ENCODE data around the gene RPN2. TPM values are rescaled to one million over a fixed set of nuclear protein-coding genes. Genes with fewer than 3 reads are reported as not detected.

Gene RPN2
- total and polyA plus RNA-seq, 2 of the 13 experiments (the other 11 are each of a cell fraction or from before 2014, with no cell fraction given) = 587 to 1,818 TPM

DNA sequence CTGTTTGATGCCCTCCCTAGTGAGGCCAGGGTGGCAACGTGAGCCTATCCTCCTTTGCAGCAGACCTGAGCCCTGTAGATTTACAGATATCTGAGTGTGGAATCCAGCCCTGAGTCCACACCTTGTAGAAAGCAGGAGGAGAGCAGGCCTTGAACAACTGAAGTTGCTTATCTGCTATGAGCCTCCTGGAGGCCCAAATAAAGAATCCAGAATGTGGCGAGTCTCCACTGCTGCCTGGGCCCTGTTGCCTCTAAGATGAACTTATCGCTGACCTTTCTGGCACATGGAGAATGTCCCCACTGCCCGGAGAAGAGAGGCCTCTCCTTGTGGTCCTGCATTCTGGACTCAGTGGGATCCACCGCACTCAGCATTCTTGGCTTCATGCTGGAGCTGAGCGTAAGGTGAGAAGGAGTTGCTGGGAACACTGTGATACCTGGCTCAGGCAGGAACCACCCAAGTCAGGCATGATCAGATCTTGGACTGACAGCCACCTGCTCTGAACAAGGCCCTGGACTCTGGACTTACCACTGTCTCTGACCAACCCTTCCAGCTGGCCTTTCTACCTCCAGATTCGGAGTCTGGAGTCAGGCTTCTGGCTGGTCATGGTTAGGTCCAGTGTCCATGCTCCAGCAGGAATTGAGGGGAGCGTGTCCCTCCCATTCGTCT lies 104.5 kb downstream of the RPN2 start (continued):
- TF ChIP-seq, protein P1, sequence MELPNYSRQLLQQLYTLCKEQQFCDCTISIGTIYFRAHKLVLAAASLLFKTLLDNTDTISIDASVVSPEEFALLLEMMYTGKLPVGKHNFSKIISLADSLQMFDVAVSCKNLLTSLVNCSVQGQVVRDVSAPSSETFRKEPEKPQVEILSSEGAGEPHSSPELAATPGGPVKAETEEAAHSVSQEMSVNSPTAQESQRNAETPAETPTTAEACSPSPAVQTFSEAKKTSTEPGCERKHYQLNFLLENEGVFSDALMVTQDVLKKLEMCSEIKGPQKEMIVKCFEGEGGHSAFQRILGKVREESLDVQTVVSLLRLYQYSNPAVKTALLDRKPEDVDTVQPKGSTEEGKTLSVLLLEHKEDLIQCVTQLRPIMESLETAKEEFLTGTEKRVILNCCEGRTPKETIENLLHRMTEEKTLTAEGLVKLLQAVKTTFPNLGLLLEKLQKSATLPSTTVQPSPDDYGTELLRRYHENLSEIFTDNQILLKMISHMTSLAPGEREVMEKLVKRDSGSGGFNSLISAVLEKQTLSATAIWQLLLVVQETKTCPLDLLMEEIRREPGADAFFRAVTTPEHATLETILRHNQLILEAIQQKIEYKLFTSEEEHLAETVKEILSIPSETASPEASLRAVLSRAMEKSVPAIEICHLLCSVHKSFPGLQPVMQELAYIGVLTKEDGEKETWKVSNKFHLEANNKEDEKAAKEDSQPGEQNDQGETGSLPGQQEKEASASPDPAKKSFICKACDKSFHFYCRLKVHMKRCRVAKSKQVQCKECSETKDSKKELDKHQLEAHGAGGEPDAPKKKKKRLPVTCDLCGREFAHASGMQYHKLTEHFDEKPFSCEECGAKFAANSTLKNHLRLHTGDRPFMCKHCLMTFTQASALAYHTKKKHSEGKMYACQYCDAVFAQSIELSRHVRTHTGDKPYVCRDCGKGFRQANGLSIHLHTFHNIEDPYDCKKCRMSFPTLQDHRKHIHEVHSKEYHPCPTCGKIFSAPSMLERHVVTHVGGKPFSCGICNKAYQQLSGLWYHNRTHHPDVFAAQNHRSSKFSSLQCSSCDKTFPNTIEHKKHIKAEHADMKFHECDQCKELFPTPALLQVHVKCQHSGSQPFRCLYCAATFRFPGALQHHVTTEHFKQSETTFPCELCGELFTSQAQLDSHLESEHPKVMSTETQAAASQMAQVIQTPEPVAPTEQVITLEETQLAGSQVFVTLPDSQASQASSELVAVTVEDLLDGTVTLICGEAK (IDR thresholded peaks at IDR 0.05) = no peak
- TF ChIP-seq, protein P1 (CRISPR knock-in tag; IDR thresholded peaks at IDR 0.05) = peak; percentile 54; the same call in 1 of the 2 replicates
- TF ChIP-seq ARNTL (CRISPR knock-in tag; IDR thresholded peaks at IDR 0.05) = no peak
- TF ChIP-seq SRSF9 (IDR thresholded peaks at IDR 0.05; ENCODE audit: borderline replicate concordance, insufficient read depth, low read depth, low read length, poor library complexity, severe bottlenecking) = no peak
- TF ChIP-seq, protein P2, sequence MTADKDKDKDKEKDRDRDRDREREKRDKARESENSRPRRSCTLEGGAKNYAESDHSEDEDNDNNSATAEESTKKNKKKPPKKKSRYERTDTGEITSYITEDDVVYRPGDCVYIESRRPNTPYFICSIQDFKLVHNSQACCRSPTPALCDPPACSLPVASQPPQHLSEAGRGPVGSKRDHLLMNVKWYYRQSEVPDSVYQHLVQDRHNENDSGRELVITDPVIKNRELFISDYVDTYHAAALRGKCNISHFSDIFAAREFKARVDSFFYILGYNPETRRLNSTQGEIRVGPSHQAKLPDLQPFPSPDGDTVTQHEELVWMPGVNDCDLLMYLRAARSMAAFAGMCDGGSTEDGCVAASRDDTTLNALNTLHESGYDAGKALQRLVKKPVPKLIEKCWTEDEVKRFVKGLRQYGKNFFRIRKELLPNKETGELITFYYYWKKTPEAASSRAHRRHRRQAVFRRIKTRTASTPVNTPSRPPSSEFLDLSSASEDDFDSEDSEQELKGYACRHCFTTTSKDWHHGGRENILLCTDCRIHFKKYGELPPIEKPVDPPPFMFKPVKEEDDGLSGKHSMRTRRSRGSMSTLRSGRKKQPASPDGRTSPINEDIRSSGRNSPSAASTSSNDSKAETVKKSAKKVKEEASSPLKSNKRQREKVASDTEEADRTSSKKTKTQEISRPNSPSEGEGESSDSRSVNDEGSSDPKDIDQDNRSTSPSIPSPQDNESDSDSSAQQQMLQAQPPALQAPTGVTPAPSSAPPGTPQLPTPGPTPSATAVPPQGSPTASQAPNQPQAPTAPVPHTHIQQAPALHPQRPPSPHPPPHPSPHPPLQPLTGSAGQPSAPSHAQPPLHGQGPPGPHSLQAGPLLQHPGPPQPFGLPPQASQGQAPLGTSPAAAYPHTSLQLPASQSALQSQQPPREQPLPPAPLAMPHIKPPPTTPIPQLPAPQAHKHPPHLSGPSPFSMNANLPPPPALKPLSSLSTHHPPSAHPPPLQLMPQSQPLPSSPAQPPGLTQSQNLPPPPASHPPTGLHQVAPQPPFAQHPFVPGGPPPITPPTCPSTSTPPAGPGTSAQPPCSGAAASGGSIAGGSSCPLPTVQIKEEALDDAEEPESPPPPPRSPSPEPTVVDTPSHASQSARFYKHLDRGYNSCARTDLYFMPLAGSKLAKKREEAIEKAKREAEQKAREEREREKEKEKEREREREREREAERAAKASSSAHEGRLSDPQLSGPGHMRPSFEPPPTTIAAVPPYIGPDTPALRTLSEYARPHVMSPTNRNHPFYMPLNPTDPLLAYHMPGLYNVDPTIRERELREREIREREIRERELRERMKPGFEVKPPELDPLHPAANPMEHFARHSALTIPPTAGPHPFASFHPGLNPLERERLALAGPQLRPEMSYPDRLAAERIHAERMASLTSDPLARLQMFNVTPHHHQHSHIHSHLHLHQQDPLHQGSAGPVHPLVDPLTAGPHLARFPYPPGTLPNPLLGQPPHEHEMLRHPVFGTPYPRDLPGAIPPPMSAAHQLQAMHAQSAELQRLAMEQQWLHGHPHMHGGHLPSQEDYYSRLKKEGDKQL (CRISPR knock-in tag; IDR thresholded peaks at IDR 0.05; ENCODE audit: low read depth) = peak; percentile 8; the same call in 1 of the 2 replicates
- TF ChIP-seq, protein P3, sequence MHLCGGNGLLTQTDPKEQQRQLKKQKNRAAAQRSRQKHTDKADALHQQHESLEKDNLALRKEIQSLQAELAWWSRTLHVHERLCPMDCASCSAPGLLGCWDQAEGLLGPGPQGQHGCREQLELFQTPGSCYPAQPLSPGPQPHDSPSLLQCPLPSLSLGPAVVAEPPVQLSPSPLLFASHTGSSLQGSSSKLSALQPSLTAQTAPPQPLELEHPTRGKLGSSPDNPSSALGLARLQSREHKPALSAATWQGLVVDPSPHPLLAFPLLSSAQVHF (CRISPR knock-in tag; IDR thresholded peaks at IDR 0.05) = no peak
- TF ChIP-seq IRF2 (CRISPR knock-in tag; IDR thresholded peaks at IDR 0.05) = peak; percentile 15; the same call in 1 of the 2 replicates
- no peak for TF ChIP-seq ZNF660 (CRISPR knock-in tag; IDR thresholded peaks at IDR 0.05; ENCODE audit: borderline replicate concordance, low read depth)
- no peak for TF ChIP-seq ZNF446 (CRISPR knock-in tag; IDR thresholded peaks at IDR 0.05)
- no peak for TF ChIP-seq GTF2F1 (IDR thresholded peaks at IDR 0.05; ENCODE audit: low read length)
- TF ChIP-seq FOXK1 (CRISPR knock-in tag; IDR thresholded peaks at IDR 0.05; ENCODE audit: borderline replicate concordance, low read depth) = no peak
- no peak for TF ChIP-seq MED13 (CRISPR knock-in tag; IDR thresholded peaks at IDR 0.05)
- peak; percentile 58; the same call in 1 of the 2 replicates for TF ChIP-seq AHR (CRISPR knock-in tag; IDR thresholded peaks at IDR 0.05)

All from HepG2 (cell line).